Lower leg skin (tissue), 4 donors: ENCODE measurements around the gene PSMD5. TPM values are rescaled to one million over a fixed set of nuclear protein-coding genes. Genes with fewer than 3 reads are reported as not detected.

Experiments
- DNase-seq, 2 donors: peaks; one replicate each; pipeline ENCODE4 v3.0.0-alpha.2; 2019; ENCODE audit warnings: low spot score in 2 of 2
- H3K4me3 ChIP-seq: fragments of 200-600 bp; sonication (generic); 2 replicates; pipeline ENCODE4 v1.5.1; 2017; ENCODE audit warnings: mild to moderate bottlenecking, low read depth; ENCODE audit not compliant: poor library complexity, severe bottlenecking
- CTCF ChIP-seq, 3 donors: fragments of 450-650 bp; IDR thresholded peaks; one replicate each; pipeline ENCODE4 v1.5.1; 2016; ENCODE audit warnings: antibody characterized with exemption in 3 of 3, mild to moderate bottlenecking in 3 of 3, moderate library complexity in 2 of 3
- POLR2A ChIP-seq, 2 donors: fragments of 450-650 bp; IDR thresholded peaks; one replicate each; pipeline ENCODE4 v1.6.1; 2016 to 2017; ENCODE audit warnings: antibody characterized with exemption in 2 of 2, mild to moderate bottlenecking in 1 of 2, moderate library complexity in 1 of 2
- WGBS, 2 donors: methylation state at CpG; one replicate each; pipeline ENCODE4 v1.1.5; 2018; 5-methylcytosine and 5-hydroxymethylcytosine counted together
- intact Hi-C: fragments of 100-400 bp; cut with DNase I; formaldehyde crosslinking; loops from one replicate; pipeline ENCODE4 v1.15.0; 2023; ENCODE audit warnings: low total_unique reads
- total RNA-seq, 4 donors: library from RNA; depleted of rRNA; stranded (reverse); fragments of >200 nt; gene quantifications; one replicate each; pipeline ENCODE4 v1.1.0, GENCODE V29; 2016

The PSMD5 gene
- total RNA-seq, 4 donors from 2014 or later: 30.1 to 63.7 (median 33.9) TPM

DNA sequence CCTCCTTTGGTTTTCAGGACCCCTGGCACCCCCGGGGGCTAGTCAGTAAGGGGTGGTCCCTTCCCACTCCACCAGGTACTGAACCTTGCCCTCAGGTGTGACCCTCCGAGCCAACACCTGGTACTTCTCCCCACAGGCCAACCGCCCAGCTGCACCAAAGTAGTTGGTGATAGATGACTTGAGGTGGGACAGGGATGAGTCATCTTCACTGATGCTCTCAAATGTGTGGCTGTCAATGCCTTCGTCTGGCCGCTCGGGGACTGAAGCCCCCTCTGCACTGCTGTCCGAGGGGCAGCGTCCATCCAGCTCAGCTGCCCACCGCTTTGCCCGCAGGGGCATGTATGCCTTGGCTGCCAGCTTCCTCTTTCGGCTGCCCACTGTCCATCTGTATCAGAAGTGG lies 15.2 kb upstream of the PSMD5 start:
- DNase-seq: peak in 1 of 2 donors; percentile 56
- no peak overlapping the region for H3K4me3 ChIP-seq
- intact Hi-C loops: no loop called here
- TF ChIP-seq CTCF (IDR thresholded peaks at IDR 0.05): no peak
- WGBS, 2 donors: 92 to 95% methylated on average over 11 of the region's 11 CpGs

GRCh38 chr9:120857481-120857880 lies 14.8 kb upstream of the PSMD5 start:
- intact Hi-C loops: no loop called here
- no peak for DNase-seq
- H3K4me3 ChIP-seq: no peak overlapping the region
- TF ChIP-seq CTCF (IDR thresholded peaks at IDR 0.05) (no peak), POLR2A (IDR thresholded peaks at IDR 0.05) (no peak)
- 81 to 85% methylated on average over 7 of the region's 7 CpGs for WGBS, 2 donors

- DNase-seq: no peak
- H3K4me3 ChIP-seq: no peak overlapping the region
- TF ChIP-seq CTCF (IDR thresholded peaks at IDR 0.05) (no peak), POLR2A (IDR thresholded peaks at IDR 0.05) (no peak)
- intact Hi-C loops: no loop called here
- 68 to 74% methylated on average over 4 of the region's 4 CpGs for WGBS, 2 donors
Measured at GRCh38 chr9:120856700-120857099, 14.0 kb upstream of the PSMD5 start.

GRCh38 chr9:120855827-120856670 lies 13.3 kb upstream of the PSMD5 start:
- WGBS, 2 donors: 86 to 91% methylated on average over 7 of the region's 7 CpGs
- intact Hi-C loops: no loop called here

GRCh38 chr9:120854596-120855327 lies 12.0 kb upstream of the PSMD5 start:
- intact Hi-C loops: no loop called here
- H3K4me3 ChIP-seq: no peak overlapping the region
- TF ChIP-seq CTCF (IDR thresholded peaks at IDR 0.05): no peak
- no peak for TF ChIP-seq POLR2A (IDR thresholded peaks at IDR 0.05)
- no peak for DNase-seq
- 84 to 85% methylated on average over 3 of the region's 3 CpGs for WGBS, 2 donors

More at GRCh38 chr9:120855827-120856670, 13.3 kb upstream of the PSMD5 start:
- no peak overlapping the region for H3K4me3 ChIP-seq
- no peak for DNase-seq
- TF ChIP-seq POLR2A (IDR thresholded peaks at IDR 0.05): no peak
- TF ChIP-seq CTCF (IDR thresholded peaks at IDR 0.05): no peak
